Activated T-cell treated with anti-CD3 and anti-CD28 coated beads for 24 hours (primary cell): ENCODE results near the gene PTPRN2.
"Not testable (repeated sequence)": the region's sequence is repeated elsewhere in the genome, so short reads cannot be mapped to it uniquely, and the experiment has no call there.

Experiments used
- DNase-seq: peaks from one replicate; pipeline ENCODE4 v3.0.0-alpha.2; 2020; ENCODE audit warnings: low read depth

Gene PTPRN2

DNA sequence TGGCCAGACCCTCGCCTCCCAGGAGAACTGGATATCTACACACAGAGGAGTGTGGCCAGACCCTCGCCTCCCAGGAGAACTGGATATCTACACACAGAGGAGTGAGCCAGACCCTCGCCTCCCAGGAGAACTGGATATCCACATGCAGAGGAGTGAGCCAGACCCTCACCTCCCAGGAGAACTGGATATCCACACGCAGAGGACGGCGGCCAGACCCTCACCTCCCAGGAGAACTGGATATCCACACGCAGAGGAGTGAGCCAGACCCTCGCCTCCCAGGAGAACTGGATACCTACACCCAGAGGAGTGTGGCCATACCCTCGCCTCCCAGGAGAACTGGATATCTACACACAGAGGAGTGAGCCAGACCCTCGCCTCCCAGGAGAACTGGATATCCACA lies 862.3 kb downstream of the PTPRN2 start:
- DNase-seq = not testable (repeated sequence)

GRCh38 chr7:157723205-157723604 lies 864.4 kb downstream of the PTPRN2 start:
- DNase-seq = no peak

- no peak for DNase-seq
Observed at GRCh38 chr7:157722137-157723060, 865.2 kb downstream of the PTPRN2 start.

DNA sequence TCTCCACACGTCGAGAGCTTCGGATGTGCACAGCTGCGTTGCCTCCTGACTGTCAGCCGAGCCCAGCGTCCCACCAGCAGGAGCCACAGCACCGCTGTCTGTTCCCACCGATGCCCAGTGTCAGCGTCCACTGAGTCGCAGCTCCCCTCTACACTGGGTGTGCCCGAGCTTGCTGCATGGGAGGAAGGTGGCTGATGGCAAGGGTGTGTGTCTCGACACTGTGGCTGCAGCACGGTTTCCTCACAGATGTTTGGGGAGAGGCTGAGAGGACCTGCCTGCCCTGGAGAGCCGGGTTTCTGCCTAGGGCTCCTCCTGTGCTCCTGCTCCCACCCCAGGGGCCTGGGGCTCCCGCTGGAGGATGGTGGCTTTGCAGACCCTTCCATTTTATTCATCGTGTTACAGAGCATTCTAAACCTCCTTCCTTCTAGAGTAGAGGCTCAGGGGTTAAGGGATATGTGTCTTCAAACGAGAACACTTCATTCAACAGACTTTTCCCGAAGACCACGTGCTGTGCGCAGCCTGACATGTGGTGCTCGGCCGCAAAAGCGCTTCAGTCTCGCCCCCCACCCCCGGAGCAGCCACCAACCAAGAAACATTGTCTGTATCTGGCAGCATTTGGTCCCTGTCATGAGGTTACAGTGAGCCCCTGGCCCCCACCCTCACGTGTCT lies 866.0 kb downstream of the PTPRN2 start:
- DNase-seq = no peak

GRCh38 chr7:157719705-157720655 lies 867.6 kb downstream of the PTPRN2 start:
- DNase-seq = no peak

GRCh38 chr7:157719008-157719682 lies 868.5 kb downstream of the PTPRN2 start:
- no peak for DNase-seq

DNA sequence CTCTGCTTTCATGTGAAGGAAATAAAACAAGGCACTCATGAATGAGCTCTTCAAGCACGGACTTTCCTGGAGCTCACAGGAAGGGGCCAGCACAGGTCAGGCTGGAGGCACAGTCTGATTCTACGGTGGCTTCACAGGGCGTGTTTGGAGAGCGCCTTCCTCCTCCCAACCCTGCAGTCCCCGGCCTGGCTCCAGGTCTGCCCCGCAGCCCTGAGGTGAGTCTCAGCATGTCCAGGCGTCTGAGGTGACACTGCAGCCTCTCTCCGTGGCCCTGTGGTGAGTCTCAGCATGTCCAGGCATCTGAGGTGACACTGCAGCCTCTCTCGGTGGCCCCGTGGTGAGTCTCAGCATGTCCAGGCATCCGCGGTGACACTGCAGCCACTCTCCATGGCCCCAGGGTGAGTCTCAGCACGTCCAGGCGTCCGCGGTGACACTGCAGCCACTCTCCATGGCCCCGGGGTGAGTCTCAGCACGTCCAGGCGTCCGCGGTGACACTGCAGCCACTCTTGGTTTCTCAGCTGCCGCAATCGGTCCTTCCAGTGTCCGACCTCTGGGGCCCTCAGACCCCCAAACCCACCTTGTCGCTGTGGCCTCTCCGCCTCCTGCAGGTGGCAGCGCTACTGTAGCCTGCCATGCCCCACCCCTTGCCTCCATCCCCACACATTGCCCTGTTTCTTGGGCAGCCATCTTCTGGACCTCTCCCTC lies 869.2 kb downstream of the PTPRN2 start:
- no peak for DNase-seq

DNA sequence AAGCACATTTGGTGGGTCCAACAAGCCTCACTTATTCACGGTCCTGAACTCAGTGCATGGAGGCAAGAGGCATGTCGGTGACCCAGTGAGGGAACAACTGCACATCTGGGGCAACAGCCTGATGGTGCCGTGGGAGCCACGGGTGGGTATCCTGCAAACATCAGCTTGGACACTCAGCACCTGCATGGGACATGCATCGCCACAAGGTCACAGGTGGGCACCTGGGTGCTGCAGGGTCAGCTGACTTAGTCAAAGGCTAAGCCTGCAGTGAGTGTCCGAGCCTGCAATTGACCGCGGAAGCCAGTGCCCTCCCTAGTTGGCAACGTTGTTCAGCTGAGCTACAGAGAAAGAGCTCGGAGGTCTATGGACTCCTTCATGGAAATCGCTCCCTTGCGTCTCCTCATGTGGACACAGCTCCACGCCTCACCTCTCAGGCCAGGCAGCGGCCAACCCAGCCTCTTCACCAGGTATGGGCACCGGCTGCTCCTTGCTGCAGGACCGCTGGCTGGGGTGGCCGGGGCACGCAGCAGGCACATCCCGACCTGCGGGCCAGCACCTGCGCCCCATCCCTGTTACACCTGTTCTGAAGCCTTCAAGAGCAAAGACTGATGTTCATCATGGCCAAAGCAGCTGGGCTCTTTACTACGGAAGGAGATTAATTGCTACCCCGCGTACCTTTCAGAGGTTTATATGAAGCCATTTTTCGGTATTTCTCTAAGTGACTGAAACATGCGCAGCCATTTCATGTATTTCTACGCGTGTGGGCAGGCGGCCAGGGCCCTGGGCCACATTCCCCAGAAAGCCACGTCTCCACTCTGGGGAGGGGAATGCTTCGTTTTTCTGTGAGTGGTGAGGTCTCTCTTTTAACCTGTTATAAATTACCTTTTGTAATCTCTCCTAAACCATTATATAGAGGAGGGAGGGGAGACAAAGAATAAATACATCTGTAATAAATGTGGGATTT lies 870.1 kb downstream of the PTPRN2 start:
- DNase-seq = no peak

GRCh38 chr7:157715938-157716280 lies 871.7 kb downstream of the PTPRN2 start:
- no peak for DNase-seq

- DNase-seq = no peak
Observed at GRCh38 chr7:157715071-157715937, 872.3 kb downstream of the PTPRN2 start.

DNA sequence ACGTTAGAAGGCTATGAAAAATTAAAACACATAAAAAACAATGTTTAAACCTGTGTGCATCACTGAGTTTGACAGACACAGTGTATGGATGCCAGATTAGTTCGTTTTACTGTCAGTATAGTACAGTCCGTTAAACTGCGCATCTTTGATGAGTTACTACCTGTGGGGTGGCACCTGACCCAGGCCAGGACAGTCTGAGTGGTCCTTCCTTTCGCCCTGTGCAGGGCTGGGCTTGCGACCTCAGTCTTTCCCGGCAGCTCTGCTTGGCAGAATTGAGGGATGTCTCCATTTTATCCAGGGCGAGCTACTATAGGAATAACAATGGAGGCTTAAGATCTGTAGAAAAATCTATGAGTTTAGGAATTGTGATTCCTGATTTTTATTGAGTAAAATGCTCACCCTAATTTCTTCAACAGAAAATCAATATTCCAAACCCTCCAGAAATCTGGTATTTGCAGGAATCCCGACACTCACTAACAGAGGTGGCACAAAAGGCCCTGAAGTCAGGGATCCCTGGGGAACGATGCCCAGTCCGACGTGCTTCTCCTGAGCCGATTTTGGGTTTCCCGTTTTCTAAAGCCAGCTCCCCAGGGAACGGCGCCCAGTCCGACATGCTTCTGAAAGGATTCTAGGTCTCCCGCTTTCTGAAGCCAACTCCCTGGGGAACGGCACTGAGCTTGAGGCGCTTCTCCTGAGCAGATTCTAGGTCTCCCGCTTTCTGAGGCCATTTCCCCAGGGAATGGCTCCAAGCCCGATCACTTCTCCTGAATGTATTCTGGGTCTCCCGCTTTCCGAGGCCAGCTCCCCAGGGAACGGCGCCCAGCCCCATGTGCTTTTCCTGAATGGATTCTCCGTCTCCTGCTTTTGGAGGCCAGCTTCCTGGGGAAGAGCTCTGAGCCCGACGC lies 873.2 kb downstream of the PTPRN2 start:
- DNase-seq = no peak

DNA sequence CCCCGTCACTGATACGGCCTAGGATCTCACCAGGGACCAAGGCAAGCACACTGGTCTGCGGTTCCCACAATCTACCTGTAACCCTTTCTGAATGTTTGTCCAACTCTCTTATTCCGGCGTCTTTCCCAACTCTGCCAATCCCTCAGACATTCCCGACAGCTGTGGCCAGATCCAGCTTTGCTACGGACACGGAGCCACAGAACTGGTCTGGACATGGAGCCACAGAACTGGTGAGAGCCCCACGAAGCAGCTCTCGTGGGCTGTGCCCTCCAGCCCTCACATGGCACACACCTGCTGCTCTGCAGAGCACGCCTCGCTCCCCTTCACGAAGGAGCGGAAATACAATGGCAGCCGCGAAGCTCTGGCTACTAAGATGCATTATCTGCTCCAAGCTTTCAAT lies 874.0 kb downstream of the PTPRN2 start:
- no peak for DNase-seq

GRCh38 chr7:157712666-157713235 lies 874.9 kb downstream of the PTPRN2 start:
- DNase-seq = no peak

- DNase-seq = no peak
Observed at GRCh38 chr7:157711353-157711888, 876.2 kb downstream of the PTPRN2 start.

DNA sequence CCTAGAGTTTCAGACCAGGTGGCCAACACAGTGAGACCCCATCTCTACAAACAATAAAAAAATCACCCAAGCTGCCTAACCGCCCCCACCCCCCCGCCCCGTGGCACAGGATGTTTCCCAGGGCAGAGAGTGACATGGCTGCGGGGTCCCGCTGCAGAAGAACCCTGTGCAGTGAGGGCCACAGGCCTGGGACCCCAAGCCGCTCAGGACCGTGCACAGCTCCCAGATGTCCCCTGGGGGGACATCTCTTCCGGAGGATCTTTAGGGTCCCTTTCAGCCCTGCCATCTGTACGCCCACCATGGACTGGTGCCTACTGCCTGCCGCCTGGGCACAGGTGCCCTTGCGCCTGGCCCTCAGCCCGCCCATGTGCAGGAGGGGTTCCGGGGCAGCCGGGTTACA lies 877.2 kb downstream of the PTPRN2 start:
- no peak for DNase-seq

- DNase-seq = no peak
Observed at GRCh38 chr7:157709531-157710251, 877.9 kb downstream of the PTPRN2 start.

GRCh38 chr7:157708919-157709295 lies 878.7 kb downstream of the PTPRN2 start:
- DNase-seq = no peak
